Gastrocnemius medialis (tissue), 4 donors: ENCODE measurements around the gene FBXO2. TPM values are rescaled to one million over a fixed set of nuclear protein-coding genes. Genes with fewer than 3 reads are reported as not detected.

Experiments used
- ATAC-seq, 2 donors: fragments of 150-250 bp; one replicate each; pipeline ENCODE4 v1.9.1; 2016
- DNase-seq, 2 donors: peaks; one replicate each; pipeline ENCODE4 v3.0.0-alpha.2; 2019
- H3K27ac ChIP-seq, 4 donors: fragments of 200-600 bp; sonication (generic); 1 replicate in 1 of 4; 2 replicates in 3 of 4; pipeline ENCODE4 v1.5.1; 2016 to 2018; ENCODE audit warnings: mild to moderate bottlenecking in 2 of 4, moderate library complexity in 1 of 4
- H3K27me3 ChIP-seq, 3 donors: fragments of 200-600 bp; sonication (generic) in 2 of 3; 1 replicate in 1 of 3; 2 replicates in 2 of 3; pipeline versions ENCODE4 v1.5.1 to v1.6.0; 2016 to 2019; ENCODE audit warnings: mild to moderate bottlenecking in 1 of 3, moderate library complexity in 1 of 3
- H3K36me3 ChIP-seq, 2 donors: fragments of 200-600 bp; sonication (generic) in 1 of 2; one replicate each; pipeline ENCODE4 v1.5.1; 2017 to 2018
- H3K4me1 ChIP-seq, 2 donors: fragments of 200-600 bp; sonication (generic) in 1 of 2; one replicate each; pipeline ENCODE4 v1.5.1; 2016 to 2017; ENCODE audit warnings: mild to moderate bottlenecking in 2 of 2
- H3K4me3 ChIP-seq, 4 donors: fragments of 200-600 bp; sonication (generic) in 3 of 4; 1 replicate in 1 of 4; 2 replicates in 3 of 4; pipeline ENCODE4 v1.5.1; 2016 to 2019; ENCODE audit warnings: mild to moderate bottlenecking in 2 of 4
- H3K9me3 ChIP-seq, 3 donors: fragments of 200-600 bp; sonication (generic) in 2 of 3; 1 replicate in 1 of 3; 2 replicates in 2 of 3; pipeline ENCODE4 v1.5.1; 2016 to 2019
- POLR2A ChIP-seq, 2 donors: fragments of 450-650 bp; IDR thresholded peaks; one replicate each; pipeline ENCODE4 v1.6.1; 2017; ENCODE audit warnings: antibody characterized with exemption in 2 of 2, mild to moderate bottlenecking in 2 of 2, moderate library complexity in 2 of 2
- in situ Hi-C, 4 donors: fragments of 200-750 bp; cut with MboI; loops; one replicate each; pipeline versions ENCODE4 v1.15.0 to v1.8.0; 2017; ENCODE audit warnings: low sequenced_read_pairs in 4 of 4
- intact Hi-C: fragments of 100-400 bp; cut with DNase I; formaldehyde crosslinking; loops from one replicate; pipeline ENCODE4 v1.15.1; 2023; ENCODE audit warnings: low total_unique reads
- total RNA-seq, 4 donors: library from RNA; depleted of rRNA; stranded (reverse); fragments of >200 nt; gene quantifications; one replicate each; pipeline versions ENCODE4 v1.1.0 to v1.2.3, GENCODE V29; 2016
- TF ChIP-seq, protein P1 (sequence below), 5 experiments: fragments of 450-650 bp in 3 of 5; fragments of 200-600 bp in 2 of 5; sonication (generic) in 2 of 5; IDR thresholded peaks in 4 of 5; conservative IDR thresholded peaks in 1 of 5; 1 replicate in 4 of 5; 2 replicates in 1 of 5; pipeline ENCODE4 v1.5.1; 2016 to 2019; ENCODE audit warnings: antibody characterized with exemption in 5 of 5, mild to moderate bottlenecking in 3 of 5, moderate library complexity in 3 of 5

Gene FBXO2
- total RNA-seq, 4 donors from 2014 or later = 2.0 to 20.8 (median 4.8) TPM

DNA sequence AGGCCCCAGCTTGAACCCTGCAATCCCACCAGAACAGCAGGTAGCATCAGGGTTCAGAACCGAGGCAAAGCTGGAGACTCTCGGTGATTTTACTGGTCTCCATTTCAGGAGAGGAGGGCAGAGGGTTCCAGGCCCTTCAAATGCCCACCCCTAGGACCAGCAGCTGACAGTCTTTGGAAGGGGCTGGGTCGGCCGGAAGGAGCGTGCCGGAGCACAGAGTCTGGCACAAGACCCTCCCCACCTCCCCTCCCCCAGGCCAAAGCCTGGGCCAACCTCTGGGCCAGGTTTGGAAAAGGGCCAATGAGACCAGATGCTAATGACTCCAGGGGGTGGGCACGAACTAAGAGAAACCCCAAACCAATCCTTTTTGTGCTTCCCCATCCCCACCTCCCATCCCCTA, 6.9 kb downstream of the FBXO2 start:
- H3K9me3 ChIP-seq = no peaks in the 10 kb centered on the region
- TF ChIP-seq POLR2A (IDR thresholded peaks at IDR 0.05) = no peak
- TF ChIP-seq, protein P1, sequence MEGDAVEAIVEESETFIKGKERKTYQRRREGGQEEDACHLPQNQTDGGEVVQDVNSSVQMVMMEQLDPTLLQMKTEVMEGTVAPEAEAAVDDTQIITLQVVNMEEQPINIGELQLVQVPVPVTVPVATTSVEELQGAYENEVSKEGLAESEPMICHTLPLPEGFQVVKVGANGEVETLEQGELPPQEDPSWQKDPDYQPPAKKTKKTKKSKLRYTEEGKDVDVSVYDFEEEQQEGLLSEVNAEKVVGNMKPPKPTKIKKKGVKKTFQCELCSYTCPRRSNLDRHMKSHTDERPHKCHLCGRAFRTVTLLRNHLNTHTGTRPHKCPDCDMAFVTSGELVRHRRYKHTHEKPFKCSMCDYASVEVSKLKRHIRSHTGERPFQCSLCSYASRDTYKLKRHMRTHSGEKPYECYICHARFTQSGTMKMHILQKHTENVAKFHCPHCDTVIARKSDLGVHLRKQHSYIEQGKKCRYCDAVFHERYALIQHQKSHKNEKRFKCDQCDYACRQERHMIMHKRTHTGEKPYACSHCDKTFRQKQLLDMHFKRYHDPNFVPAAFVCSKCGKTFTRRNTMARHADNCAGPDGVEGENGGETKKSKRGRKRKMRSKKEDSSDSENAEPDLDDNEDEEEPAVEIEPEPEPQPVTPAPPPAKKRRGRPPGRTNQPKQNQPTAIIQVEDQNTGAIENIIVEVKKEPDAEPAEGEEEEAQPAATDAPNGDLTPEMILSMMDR (IDR thresholded peaks at IDR 0.05 in 4 of 5, conservative IDR thresholded peaks at IDR 0.05 in 1 of 5) = no peak
- ATAC-seq (no peak), DNase-seq (no peak)
- intact Hi-C loops (no loop called here), in situ Hi-C loops (loop anchor here (10.0 to 25.0 kb wide), 6 partner anchors 310 to 613 kb away; partner anchors contain the start of gene MASP2 (in 1 of the 4))
- no peaks in the 10 kb centered on the region for H3K36me3 ChIP-seq
- H3K4me3 ChIP-seq = no peak overlapping the region
- H3K27ac ChIP-seq = no peak overlapping the region
- H3K4me1 ChIP-seq = peaks cover 10 to 13% of the 10 kb centered on the region in 2 donors
- peaks cover 13 to 24% (median 18%) of the 10 kb centered on the region in 3 donors for H3K27me3 ChIP-seq

DNA sequence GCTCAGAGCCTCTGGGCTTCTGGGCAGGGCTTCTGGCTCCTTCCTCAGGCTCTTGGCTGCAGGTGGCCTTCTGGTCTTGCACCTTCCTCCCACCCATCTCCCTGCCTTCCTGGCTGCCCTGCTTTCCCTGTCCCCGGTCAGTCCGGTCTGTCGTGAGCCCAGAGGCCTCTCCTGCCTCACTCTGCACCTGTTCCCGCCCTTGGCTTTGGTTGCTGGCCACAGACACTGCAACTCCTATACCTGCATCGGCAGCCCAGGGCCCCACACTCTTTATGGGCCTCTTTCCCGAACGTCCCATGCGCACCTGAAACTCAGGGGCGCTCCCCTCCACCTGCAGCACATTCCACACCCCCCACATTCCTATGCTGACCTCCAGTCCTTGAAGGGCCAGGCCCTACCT, 7.9 kb downstream of the FBXO2 start:
- H3K4me3 ChIP-seq = no peak overlapping the region
- in situ Hi-C loops (loop anchor here (10.0 to 25.0 kb wide), 6 partner anchors 309 to 612 kb away; partner anchors contain the start of gene MASP2 (in 1 of the 4)), intact Hi-C loops (no loop called here)
- ATAC-seq = no peak
- peaks cover 13 to 24% (median 18%) of the 10 kb centered on the region in 3 donors for H3K27me3 ChIP-seq
- no peak overlapping the region for H3K27ac ChIP-seq
- H3K9me3 ChIP-seq = no peaks in the 10 kb centered on the region
- H3K4me1 ChIP-seq = peaks cover 10 to 13% of the 10 kb centered on the region in 2 donors
- DNase-seq = no peak
- no peaks in the 10 kb centered on the region for H3K36me3 ChIP-seq
- no peak for TF ChIP-seq POLR2A (IDR thresholded peaks at IDR 0.05)
- TF ChIP-seq, protein P1 (IDR thresholded peaks at IDR 0.05 in 4 of 5, conservative IDR thresholded peaks at IDR 0.05 in 1 of 5) = no peak

DNA sequence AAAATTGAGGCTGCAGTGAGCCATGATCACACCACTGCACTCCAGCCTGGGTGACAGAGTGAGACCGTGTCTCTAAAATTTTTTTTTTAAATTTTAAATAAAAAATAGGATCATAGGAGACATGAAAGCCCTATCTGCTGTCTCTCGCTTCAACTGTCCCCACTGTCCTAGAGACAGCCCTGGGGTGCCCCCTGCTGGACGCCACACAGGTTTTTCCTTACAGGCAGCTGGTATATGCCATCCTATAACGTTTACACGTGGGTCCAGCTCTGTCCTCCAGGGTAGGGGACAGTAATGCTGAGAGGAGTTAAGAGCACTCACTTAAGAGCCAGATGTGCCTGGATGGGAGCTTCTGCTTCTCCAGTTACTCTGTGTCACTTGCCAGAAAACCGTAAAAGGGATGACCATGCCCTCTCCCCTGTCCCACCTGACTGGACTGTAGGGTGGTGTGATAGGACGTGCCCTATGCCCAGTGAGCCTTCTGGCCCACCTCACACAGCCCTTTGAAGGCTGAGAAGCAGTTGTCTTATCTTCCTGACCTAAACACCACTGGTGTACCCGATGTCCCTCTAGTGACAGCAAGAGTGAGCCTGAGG, 8.5 kb downstream of the FBXO2 start:
- Histone ChIP-seq H3K36me3 (no peaks in the 10 kb centered on the region), H3K4me1 (peaks cover 10 to 13% of the 10 kb centered on the region in 2 donors), H3K27ac (no peak overlapping the region), H3K9me3 (no peaks in the 10 kb centered on the region), H3K27me3 (peaks cover 13 to 24% (median 18%) of the 10 kb centered on the region in 3 donors), H3K4me3 (no peak overlapping the region)
- in situ Hi-C loops = loop anchor here (10.0 to 25.0 kb wide), 6 partner anchors 308 to 611 kb away; partner anchors contain the start of gene MASP2 (in 1 of the 4)
- DNase-seq = peak; percentile 25 to 64
- ATAC-seq = peak in 1 of 2 donors; percentile 44
- intact Hi-C loops = no loop called here
- no peak for TF ChIP-seq POLR2A (IDR thresholded peaks at IDR 0.05)
- TF ChIP-seq, protein P1 (IDR thresholded peaks at IDR 0.05 in 4 of 5, conservative IDR thresholded peaks at IDR 0.05 in 1 of 5) = peak; percentile 41 to 72 (median 60)

DNA sequence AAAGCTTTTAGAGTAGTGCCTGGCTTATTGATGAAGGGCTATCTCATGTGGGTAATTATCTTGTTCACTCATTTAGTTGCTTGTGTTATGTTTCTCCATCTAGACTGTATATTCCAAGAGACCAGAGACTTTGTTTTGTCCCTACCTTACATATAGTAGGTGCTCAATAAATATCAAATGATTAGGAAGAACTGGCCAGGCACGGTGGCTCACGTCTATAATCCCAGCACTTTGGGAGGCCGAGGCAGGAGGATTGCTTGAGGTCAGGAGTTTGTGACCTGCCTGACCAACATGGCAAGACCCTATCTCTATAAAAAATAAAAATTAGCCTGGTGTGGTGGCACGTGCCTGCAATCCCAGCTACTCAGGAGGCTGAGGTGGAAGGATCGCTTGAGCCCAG, 9.0 kb downstream of the FBXO2 start:
- H3K27ac ChIP-seq = no peak overlapping the region
- H3K9me3 ChIP-seq = no peaks in the 10 kb centered on the region
- in situ Hi-C loops (loop anchor here (10.0 to 25.0 kb wide), 6 partner anchors 308 to 610 kb away; partner anchors contain the start of gene MASP2 (in 1 of the 4)), intact Hi-C loops (no loop called here)
- ATAC-seq (no peak), DNase-seq (no peak)
- peaks cover 11 to 22% (median 17%) of the 10 kb centered on the region in 3 donors for H3K27me3 ChIP-seq
- TF ChIP-seq, protein P1 (IDR thresholded peaks at IDR 0.05 in 4 of 5, conservative IDR thresholded peaks at IDR 0.05 in 1 of 5) = no peak
- TF ChIP-seq POLR2A (IDR thresholded peaks at IDR 0.05) = no peak
- H3K36me3 ChIP-seq = no peaks in the 10 kb centered on the region
- H3K4me1 ChIP-seq = peaks cover 10 to 13% of the 10 kb centered on the region in 2 donors
- no peak overlapping the region for H3K4me3 ChIP-seq
